T-helper 2 cell treated with Interferon-gamma antibody and Interleukin-4, amounts not matched to agents 100 ng/mL and 5 ng/mL, for 36 hours (primary cell): Measurements from ENCODE around the gene EBF4. TPM values are rescaled to one million over a fixed set of nuclear protein-coding genes. Genes with fewer than 3 reads are reported as not detected.
"Not testable (repeated sequence)": the region's sequence is repeated elsewhere in the genome, so short reads cannot be mapped to it uniquely, and the experiment has no call there.

ENCODE experiments used
- intact Hi-C: fragments of 100-400 bp; cut with micrococcal nuclease; formaldehyde crosslinking; loops from one replicate; pipeline ENCODE4 v1.15.1; 2023
- total RNA-seq: library from RNA; stranded (reverse); gene quantifications from 2 replicates; pipeline ENCODE4 v1.2.3, GENCODE V29; 2022

EBF4 gene
- total RNA-seq, 1 donor from 2014 or later: 3.3 TPM

DNA sequence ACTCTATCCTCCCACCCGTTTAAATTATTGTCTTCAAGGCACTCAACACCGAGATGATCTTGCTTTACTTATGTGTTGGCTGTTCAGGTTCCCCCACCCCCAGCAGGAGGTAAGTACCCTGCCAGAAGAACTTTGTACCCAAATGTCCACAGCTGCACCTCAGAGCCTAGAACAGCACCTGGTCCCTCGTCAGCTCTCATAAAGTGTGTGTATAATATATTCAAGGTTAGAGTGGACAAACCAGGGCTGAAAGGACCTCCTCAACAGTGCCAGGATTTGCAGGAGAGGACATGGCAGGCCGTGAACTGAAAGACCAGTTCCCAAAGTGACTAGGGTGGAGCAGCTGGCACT lies 113.7 kb downstream of the EBF4 start:
- intact Hi-C loops: no loop called here

DNA sequence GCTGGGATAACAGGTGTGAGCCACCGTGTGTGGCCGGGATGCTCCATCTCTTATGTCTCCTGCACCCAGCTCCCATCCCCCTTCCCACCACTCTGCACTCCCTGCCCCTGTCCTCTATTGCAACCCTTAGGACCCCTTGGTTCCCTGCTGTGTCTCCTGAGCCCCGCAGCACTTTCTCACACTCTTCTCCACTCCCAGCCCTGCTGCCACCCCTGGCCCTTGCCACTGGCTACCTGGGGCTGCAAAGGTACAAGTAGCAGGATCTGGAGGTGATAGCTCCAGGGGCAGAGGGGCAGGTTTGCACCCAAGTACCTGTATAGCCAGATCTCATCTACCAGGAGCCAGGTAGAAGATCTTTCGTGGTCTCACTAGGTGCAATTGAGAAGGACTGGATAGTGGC lies 114.4 kb downstream of the EBF4 start:
- intact Hi-C loops: no loop called here

DNA sequence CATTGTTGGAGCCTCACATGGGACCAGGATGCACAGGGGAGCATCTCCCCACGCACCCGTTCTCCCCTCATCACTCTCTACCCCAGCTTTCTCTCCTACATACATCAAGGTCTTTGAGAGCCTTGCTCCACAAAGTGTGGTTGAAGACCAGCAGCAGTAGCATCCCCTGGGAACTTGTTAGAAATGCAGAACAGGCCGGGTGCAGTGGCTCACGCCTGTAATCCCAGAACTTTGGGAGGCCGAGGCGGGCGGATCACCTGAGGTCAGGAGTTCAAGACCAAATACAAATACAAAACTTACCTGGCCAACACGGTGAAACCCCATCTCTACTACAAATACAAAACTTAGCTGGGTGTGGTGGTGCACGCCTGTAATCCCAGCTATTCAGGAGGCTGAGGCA lies 115.3 kb downstream of the EBF4 start:
- intact Hi-C loops: not testable (repeated sequence)

DNA sequence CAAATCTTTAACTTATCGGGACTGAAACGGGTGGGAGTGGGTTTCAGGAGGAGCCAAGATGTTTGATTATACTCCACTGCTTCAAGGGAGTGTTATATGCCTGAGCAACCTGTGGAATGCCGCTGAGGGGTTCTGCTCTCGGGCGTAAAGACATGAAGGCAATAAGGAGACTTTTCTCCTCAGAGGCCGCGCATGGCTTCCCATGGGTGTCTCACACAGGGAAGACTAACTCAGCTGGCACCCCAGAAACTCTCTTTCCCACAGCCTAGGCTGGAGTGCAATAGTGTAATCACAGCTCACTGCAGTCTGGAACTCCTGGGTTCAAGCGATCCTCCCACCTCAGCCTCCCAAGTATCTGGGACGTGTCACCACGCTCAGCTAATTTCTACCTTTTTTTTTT lies 117.1 kb downstream of the EBF4 start:
- intact Hi-C loops: no loop called here

Other genes with a start within 250 kb of the EBF4 start
- 372 and 377 TPM in 2 replicates for gene SNRPB, start 222.0 kb upstream of the EBF4 start, total RNA-seq
- 14.4 and 14.9 TPM in 2 replicates for gene ZNF343, start 183.9 kb upstream of the EBF4 start, total RNA-seq
- gene TMC2, start 156.2 kb upstream of the EBF4 start, total RNA-seq: not detected in 2 replicates
- 478 and 501 TPM in 2 replicates for gene NOP56, start 40.1 kb upstream of the EBF4 start, total RNA-seq
- gene IDH3B, start 28.6 kb upstream of the EBF4 start, total RNA-seq: 105 and 109 TPM in 2 replicates
- gene CPXM1, start 107.8 kb downstream of the EBF4 start, total RNA-seq: 0.39 and 0.45 TPM in 2 replicates
- not detected in 2 replicates for gene C20orf141, start 122.2 kb downstream of the EBF4 start, total RNA-seq
- gene TMEM239, start 123.6 kb downstream of the EBF4 start, total RNA-seq: not detected in 2 replicates
- 22.0 and 23.4 TPM in 2 replicates for gene PCED1A, start 147.9 kb downstream of the EBF4 start, total RNA-seq
- gene VPS16, start 148.0 kb downstream of the EBF4 start, total RNA-seq: 47.4 and 50.5 TPM in 2 replicates
- gene PTPRA, start 180.7 kb downstream of the EBF4 start, total RNA-seq: 65.4 and 70.2 TPM in 2 replicates